DMS53 (cell line): ENCODE data around the gene SPATA25.
"Not testable (repeated sequence)": the region's sequence is repeated elsewhere in the genome, so short reads cannot be mapped to it uniquely, and the experiment has no call there.

Experiments
- DNase-seq: peaks from one replicate; lab custom pipeline; 2025; lab: John Stamatoyannopoulos, UW

SPATA25 gene

DNA sequence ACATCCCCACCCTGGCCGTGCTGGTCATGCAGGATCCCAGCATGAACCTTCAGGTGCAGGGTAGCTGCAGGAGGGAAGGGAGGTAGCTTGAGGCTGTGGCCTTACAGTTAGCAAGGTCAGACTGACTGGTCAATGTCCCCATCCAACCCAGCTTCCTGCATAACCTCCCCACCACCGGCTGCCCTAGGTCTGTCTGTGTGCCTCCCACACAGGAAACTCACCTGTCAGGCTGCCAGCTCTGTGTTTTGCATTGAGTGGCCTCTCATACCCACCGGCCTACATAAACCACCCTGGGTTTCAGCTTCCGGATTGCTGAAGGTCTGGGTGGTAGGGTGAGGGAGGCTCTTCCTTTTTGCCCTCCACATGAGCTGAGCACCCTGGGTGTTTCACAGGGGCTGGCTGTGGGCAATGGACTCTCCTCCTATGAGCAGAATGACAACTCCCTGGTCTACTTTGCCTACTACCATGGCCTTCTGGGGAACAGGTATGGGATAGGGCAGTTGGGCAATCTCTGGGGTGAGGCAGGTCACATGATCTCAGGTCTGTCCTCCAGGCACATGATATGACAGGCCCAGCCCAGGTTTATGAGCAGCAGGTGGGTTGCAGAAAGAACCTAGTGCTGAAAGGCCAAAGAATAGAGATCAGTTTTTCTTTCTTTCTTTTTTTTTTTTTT is 5.5 kb upstream of the SPATA25 start:
- DNase-seq, result no peak

- DNase-seq, result peak; percentile 50
These were observed 4.8 kb upstream of the SPATA25 start for GRCh38 chr20:45892049-45892825.

- DNase-seq, result peak; percentile 97
These were observed 3.9 kb upstream of the SPATA25 start, which contains the start of the genes CTSA and NEURL2 for GRCh38 chr20:45890985-45891983. CTSA (plus strand) TSS chr20:45891335; CDS start chr20:45891569, 234 bp downstream. NEURL2 (minus strand) TSS chr20:45891208; CDS start chr20:45890991, 217 bp downstream.

GRCh38 chr20:45890077-45890984 is 2.9 kb upstream of the SPATA25 start:
- DNase-seq, result peak; percentile 93

DNA sequence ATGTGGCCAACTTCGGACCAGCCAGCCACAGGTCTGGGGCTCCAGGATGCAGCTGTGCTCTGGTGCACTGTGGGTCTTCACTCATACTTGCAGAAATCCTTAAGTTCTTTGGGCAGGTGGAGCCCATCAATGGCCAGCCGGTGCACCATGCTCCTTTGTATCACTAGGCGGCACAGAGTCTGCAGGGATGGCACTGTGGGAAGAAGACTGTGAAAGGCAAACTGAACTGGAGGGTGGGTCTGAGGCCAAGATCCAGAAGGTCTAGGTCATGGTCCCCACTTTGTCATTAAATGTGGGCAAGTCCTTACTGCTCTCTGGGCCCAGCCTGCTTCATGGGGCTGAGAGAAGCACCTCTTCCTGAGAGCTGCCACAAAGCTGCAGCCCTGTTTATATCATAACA is 1.3 kb upstream of the SPATA25 start:
- no peak for DNase-seq

DNA sequence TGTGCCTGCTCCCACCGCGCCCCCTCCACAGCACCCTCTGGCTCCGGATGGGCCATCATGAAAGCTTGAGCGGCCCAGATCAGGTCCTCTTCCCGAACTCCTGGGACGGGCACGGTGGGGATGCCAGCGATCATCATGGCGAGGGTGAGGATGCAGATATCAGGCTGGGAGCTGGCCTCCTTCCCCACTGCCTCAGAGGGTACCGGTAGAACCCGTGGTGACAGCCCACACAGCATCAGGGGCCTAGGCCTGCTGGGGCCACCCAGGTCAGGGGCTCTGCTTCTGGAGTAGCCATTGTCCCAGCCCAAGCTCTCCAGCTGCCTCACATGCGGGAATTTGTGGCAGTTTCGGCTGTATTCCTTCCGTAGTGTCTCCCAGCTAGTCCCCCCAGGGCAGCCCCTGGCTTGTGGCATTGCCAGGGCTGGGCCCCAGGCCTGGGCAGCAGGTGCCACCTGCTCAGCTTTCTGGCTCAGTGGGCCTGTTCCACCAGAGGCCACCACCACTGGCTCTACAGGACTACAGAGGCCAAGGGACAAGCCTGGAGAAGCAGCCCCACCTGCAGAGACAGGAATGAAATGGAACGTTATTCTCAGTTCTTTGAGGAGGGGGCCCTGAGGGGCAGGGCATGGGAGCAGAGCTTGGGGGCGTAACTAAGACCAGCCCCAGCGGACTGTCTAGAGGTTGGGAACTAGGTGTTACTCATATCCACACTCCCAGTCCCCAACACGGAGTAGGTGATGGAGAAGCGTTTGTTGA is 654 bp downstream of the SPATA25 start:
- DNase-seq, result no peak

GRCh38 chr20:45883100-45883469 is 4.3 kb downstream of the SPATA25 start:
- DNase-seq, result peak; percentile 81

DNA sequence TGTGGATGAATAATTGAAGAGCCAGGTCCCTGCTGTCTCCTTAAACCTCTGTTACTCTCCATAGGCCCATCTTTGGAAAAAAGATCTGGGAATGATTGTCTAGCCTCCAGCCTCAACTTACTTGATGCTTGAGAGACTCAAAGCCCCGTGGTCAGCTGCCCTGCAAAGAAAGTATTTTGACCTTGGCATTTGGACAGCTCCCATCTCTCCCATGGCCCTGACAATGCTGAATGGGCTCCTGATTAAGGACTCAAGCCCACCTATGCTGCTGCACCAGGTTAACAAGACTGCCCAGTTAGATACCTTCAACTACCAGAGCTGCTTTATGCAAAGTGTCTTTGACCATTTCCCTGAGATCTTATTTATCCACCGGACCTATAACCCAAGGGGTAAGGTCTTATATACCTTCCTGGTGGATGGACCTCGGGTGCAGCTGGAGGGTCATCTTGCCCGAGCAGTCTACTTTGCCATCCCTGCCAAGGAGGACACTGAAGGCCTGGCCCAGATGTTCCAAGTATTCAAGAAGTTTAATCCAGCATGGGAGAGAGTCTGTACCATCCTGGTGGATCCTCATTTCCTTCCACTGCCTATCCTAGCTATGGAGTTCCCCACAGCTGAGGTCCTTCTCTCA is 4.8 kb downstream of the SPATA25 start:
- DNase-seq, result no peak

GRCh38 chr20:45880988-45881788 is 6.2 kb downstream of the SPATA25 start, which contains the start of gene ZSWIM1:
ZSWIM1 (plus strand) TSS chr20:45881227; CDS start chr20:45882593, 1,366 bp downstream.
- peak; percentile 100 for DNase-seq

- no peak for DNase-seq
These were observed 9.2 kb downstream of the SPATA25 start for GRCh38 chr20:45878076-45878761.

- DNase-seq, result no peak
These were observed 12.8 kb downstream of the SPATA25 start for GRCh38 chr20:45874576-45874975.

- DNase-seq, result not testable (repeated sequence)
These were observed 13.3 kb downstream of the SPATA25 start for GRCh38 chr20:45874104-45874481.

DNA sequence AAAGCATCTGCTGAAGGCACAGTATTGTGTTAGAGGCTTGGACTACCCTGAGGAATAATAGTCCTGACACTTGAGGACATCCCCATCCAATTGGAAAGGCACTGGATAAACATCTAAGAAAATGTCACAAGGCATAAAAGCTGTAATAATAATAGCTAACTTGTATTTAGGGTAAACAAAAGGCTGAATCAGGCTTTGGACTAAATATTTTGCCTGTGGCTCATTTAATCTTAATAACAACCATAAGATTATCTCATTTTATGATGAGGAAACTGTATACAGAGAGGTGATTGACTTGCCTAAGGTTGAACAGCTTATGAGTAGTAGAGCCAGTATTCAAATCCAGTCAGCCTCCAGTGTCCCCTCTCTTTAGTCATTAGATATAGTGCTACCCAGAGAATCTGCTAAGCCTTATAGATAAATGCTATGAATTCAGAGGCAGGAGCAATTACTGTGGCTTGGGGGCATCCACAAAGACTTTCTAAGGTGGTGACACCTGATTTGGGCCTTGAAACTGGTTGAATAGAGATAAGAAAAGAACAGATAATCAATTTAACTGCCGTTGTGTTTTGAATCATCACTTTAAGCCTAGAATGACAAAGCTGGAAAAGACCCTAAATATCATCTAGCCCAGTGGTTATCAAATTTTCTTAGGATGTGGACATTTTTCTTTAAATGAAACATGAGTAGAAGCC is 13.9 kb downstream of the SPATA25 start:
- DNase-seq, result no peak

DNA sequence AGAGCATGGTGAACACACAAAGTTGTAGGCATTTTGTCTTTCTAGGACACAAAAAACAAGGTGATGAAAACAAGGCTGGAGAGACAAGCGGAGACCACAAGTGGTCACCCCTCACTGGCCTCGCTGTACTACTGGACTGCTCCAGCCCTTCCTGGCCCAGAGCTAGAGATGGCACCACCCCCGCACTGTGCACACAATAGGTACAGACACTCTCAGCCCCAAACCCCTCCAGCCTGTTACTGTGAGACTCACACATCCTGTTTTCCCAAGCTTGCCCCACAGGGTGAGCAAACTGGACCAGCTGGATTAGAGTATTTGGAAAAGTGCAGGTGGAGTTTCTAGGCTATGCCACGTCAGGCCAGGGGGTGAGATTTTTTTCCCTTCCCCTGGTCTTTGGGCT is 14.8 kb downstream of the SPATA25 start:
- DNase-seq, result peak; percentile 49

- no peak for DNase-seq
These were observed 19.6 kb downstream of the SPATA25 start for GRCh38 chr20:45867819-45868176.

GRCh38 chr20:45867136-45867818 is 20.1 kb downstream of the SPATA25 start:
- no peak for DNase-seq

DNA sequence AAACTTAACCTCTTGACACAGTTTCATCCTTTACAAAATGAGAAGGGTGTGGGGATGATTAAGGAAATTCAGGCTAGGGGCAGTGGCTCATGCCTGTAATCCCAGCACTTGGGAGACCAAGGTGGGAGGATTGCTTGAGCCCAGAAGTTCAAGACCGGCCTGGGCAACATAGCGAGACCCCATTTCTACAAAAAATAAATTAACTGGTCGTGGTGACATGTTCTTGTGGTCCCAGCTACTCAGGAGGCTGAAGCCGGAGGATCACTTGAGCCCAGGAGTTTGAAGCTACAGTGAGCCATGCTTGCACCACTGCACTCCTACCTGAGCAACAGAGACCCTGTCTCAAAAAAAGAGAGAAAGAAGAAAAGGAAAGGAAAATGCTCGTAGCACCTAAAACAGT is 21.0 kb downstream of the SPATA25 start:
- DNase-seq, result no peak
